CD4-positive, alpha-beta memory T cell (primary cell): ENCODE measurements around the gene TSEN15. TPM values are rescaled to one million over a fixed set of nuclear protein-coding genes. Genes with fewer than 3 reads are reported as not detected.

Source experiments
- CTCF ChIA-PET: fragments of 350-600 bp; sonication (Branson Sonifier 250); formaldehyde crosslinking; loops from one replicate; lab custom pipeline; 2021; ENCODE audit warnings: inconsistent platforms; ENCODE audit not compliant: partially characterized antibody; lab: Charles Lee
- POLR2A ChIA-PET: fragments of 350-600 bp; sonication (Branson Sonifier 250); formaldehyde crosslinking; loops from one replicate; lab custom pipeline; 2021; ENCODE audit not compliant: partially characterized antibody; lab: Charles Lee
- DNase-seq, 5 donors: peaks; one replicate each; pipeline versions ENCODE4 v3.0.0 to v3.0.0-alpha.2; 2020 to 2022; ENCODE audit warnings: mixed read lengths in 1 of 5
- H3K27ac ChIP-seq: one replicate; pipeline ENCODE4 v1.7.0; 2013; ENCODE audit warnings: low read depth, low read length
- H3K27me3 ChIP-seq: 2 replicates; pipeline ENCODE4 v1.7.0; 2013; ENCODE audit warnings: mild to moderate bottlenecking, low read length, moderate library complexity; ENCODE audit not compliant: insufficient read depth
- H3K36me3 ChIP-seq: 2 replicates; pipeline ENCODE4 v1.7.0; 2013; ENCODE audit warnings: mild to moderate bottlenecking, low read length, moderate library complexity; ENCODE audit not compliant: insufficient read depth
- H3K4me1 ChIP-seq: 2 replicates; pipeline ENCODE4 v1.7.0; 2013; ENCODE audit warnings: mild to moderate bottlenecking, low read length, moderate library complexity; ENCODE audit not compliant: insufficient read depth
- H3K4me3 ChIP-seq, 2 donors: one replicate each; pipeline ENCODE4 v1.7.0; 2013; ENCODE audit warnings: low read length in 2 of 2, mild to moderate bottlenecking in 1 of 2
- H3K9me3 ChIP-seq, 2 donors: one replicate each; pipeline ENCODE4 v1.7.0; 2013; ENCODE audit warnings: low read length in 2 of 2, control low read depth in 1 of 2; ENCODE audit not compliant: control insufficient read depth in 1 of 2
- H3K27ac Mint-ChIP-seq, 7 donors: one replicate each; pipeline ENCODE4 v1.8.0; 2020 to 2021; ENCODE audit warnings: mixed read lengths in 7 of 7, mild to moderate bottlenecking in 6 of 7, inconsistent platforms in 3 of 7, moderate library complexity in 3 of 7
- H3K27me3 Mint-ChIP-seq, 2 donors: one replicate each; pipeline ENCODE4 v1.8.0; 2020 to 2021; ENCODE audit warnings: mixed read lengths in 2 of 2
- H3K36me3 Mint-ChIP-seq, 2 donors: one replicate each; pipeline ENCODE4 v1.8.0; 2020 to 2021; ENCODE audit warnings: mixed read lengths in 2 of 2, inconsistent platforms in 1 of 2, mild to moderate bottlenecking in 1 of 2
- H3K4me1 Mint-ChIP-seq, 4 donors: one replicate each; pipeline ENCODE4 v1.8.0; 2020 to 2021; ENCODE audit warnings: mixed read lengths in 4 of 4, mild to moderate bottlenecking in 1 of 4
- H3K4me3 Mint-ChIP-seq, 8 donors: one replicate each; pipeline ENCODE4 v1.8.0; 2020 to 2021; ENCODE audit warnings: mixed read lengths in 8 of 8, mild to moderate bottlenecking in 7 of 8, moderate library complexity in 6 of 8, inconsistent platforms in 3 of 8
- H3K9me3 Mint-ChIP-seq, 8 donors: one replicate each; pipeline ENCODE4 v1.8.0; 2020 to 2021; ENCODE audit warnings: mixed read lengths in 8 of 8, mild to moderate bottlenecking in 5 of 8, inconsistent platforms in 3 of 8, moderate library complexity in 1 of 8
- intact Hi-C: fragments of 100-400 bp; cut with micrococcal nuclease; formaldehyde crosslinking; loops from one replicate; pipeline ENCODE4 v1.15.1; 2023
- polyA plus RNA-seq, 2 donors: library from polyadenylated mRNA; unstranded; fragments of 300-500 nt; fragmentation: Illumina TruSeq; gene quantifications; one replicate each; pipeline ENCODE4 v1.2.3, GENCODE V29; 2021
- total RNA-seq, 2 experiments: library from RNA; stranded (reverse); gene quantifications; one replicate each; pipeline ENCODE4 v1.2.3, GENCODE V29; 2021

TSEN15 gene
- total and polyA plus RNA-seq, 4 experiments from 2014 or later = 34.0 to 74.7 (median 47.7) TPM

DNA sequence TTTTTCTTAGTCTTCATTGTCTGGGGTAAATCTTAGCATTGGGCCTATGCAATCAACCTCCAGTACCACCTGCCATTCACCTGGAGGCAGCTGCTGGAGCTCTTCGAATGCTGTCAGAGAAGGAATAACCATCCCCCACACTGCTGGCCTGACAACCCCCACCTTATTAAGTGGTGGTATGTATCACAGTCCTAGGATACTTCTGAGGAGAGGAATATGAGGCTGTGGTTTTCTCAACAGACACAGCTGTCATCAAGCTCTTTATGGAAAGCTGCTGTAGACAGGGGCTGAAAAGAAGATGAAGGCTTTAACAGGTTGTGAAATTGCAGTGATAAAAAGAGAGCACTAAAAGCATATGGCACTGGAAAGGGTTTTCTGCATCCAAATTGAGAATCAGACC is 61.7 kb downstream of the TSEN15 start:
- H3K4me1 Mint-ChIP-seq = peaks cover 5 to 7% (median 6%) of the 10 kb centered on the region in 4 donors
- peaks cover 0 to 3% of the 10 kb centered on the region in 2 donors for H3K36me3 Mint-ChIP-seq
- no peak overlapping the region for H3K4me3 Mint-ChIP-seq
- Histone ChIP-seq H3K4me1 (no peaks in the 10 kb centered on the region), H3K4me3 (no peak overlapping the region), H3K9me3 (no peaks in the 10 kb centered on the region), H3K27me3 (no peaks in the 10 kb centered on the region), H3K36me3 (no peaks in the 10 kb centered on the region), H3K27ac (no peak overlapping the region)
- no peak for DNase-seq
- H3K27ac Mint-ChIP-seq = no peak overlapping the region
- CTCF ChIA-PET = interaction anchor here (2.0 kb wide), 1 partner anchor 10 kb away, joined by 4 read pairs; no protein-coding TSS in a partner anchor
- peaks cover 0 to 4% (median 0%) of the 10 kb centered on the region in 8 donors for H3K9me3 Mint-ChIP-seq
- intact Hi-C loops = no loop called here
- H3K27me3 Mint-ChIP-seq = no peaks in the 10 kb centered on the region
- POLR2A ChIA-PET = no interaction called here

DNA sequence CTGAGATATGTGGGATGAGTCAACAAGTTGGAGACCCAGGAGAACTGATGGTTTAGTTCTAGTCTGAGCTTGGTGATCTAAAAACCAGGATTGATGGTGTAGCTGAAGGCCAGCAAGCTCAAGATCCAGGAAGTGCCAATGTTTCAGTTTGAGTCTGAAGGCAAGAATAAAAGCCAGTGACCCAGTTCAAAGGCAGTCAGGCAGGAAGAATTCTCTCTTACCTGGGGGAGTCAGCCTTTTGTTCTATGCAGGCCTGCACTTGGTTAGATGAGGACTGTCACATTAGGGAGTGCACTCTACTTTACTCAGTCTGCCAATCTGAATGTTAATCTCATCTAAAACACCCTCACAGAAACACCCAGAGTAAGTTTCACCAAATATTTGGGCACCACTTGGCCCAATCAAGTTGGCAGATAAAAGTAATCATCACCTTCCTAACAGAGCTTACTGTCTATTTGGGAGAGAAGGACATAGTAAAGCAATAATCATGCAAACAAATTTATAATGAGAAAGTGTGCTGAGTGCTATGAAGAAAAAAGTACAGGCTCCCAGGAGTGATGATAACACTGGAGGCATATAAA is 63.4 kb downstream of the TSEN15 start:
- Mint-ChIP-seq H3K27ac (peak overlapping the region in 1 of 7 donors; percentile 22), H3K4me1 (peaks cover 5 to 7% (median 5%) of the 10 kb centered on the region in 4 donors), H3K4me3 (no peak overlapping the region), H3K36me3 (peaks cover 0 to 3% of the 10 kb centered on the region in 2 donors), H3K9me3 (peaks cover 0 to 4% (median 0%) of the 10 kb centered on the region in 8 donors), H3K27me3 (no peaks in the 10 kb centered on the region)
- Histone ChIP-seq H3K4me1 (no peaks in the 10 kb centered on the region), H3K27ac (no peak overlapping the region), H3K4me3 (no peak overlapping the region), H3K27me3 (no peaks in the 10 kb centered on the region), H3K36me3 (no peaks in the 10 kb centered on the region), H3K9me3 (no peaks in the 10 kb centered on the region)
- POLR2A ChIA-PET = no interaction called here
- CTCF ChIA-PET = no interaction called here
- DNase-seq = no peak
- intact Hi-C loops = no loop called here

DNA sequence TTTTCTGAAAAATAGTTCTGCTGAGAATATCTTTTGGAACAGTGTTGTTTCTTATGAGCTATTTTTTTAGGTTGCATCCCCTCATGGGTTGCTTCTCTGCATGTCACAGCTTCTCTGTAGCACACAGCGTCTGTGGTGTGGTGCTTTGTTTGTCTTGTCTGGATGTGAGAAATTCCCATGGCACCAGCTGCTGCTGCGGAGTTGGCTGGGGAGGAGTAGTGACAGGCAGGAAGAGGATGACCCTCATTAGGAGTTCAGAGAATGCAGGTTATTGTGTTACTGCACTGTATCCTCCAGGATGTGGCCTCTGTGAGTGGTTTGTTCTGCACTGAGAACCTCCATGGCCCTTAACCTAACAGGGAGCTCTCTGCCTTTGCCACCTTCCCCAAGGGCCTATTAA is 64.8 kb downstream of the TSEN15 start:
- CTCF ChIA-PET = interaction anchor here (1.0 kb wide), 1 partner anchor 109 kb away, joined by 3 read pairs; no protein-coding TSS in a partner anchor
- no peak for DNase-seq
- peaks cover 0 to 4% (median 0%) of the 10 kb centered on the region in 8 donors for H3K9me3 Mint-ChIP-seq
- H3K4me3 Mint-ChIP-seq = no peak overlapping the region
- H3K27ac ChIP-seq = no peak overlapping the region
- H3K27me3 Mint-ChIP-seq = no peaks in the 10 kb centered on the region
- H3K4me1 ChIP-seq = no peaks in the 10 kb centered on the region
- no peak overlapping the region for H3K27ac Mint-ChIP-seq
- no peaks in the 10 kb centered on the region for H3K4me1 Mint-ChIP-seq
- H3K27me3 ChIP-seq = no peaks in the 10 kb centered on the region
- intact Hi-C loops = no loop called here
- peaks cover 0 to 9% of the 10 kb centered on the region in 2 donors for H3K36me3 Mint-ChIP-seq
- H3K4me3 ChIP-seq = no peak overlapping the region
- no peaks in the 10 kb centered on the region for H3K36me3 ChIP-seq
- POLR2A ChIA-PET = no interaction called here
- H3K9me3 ChIP-seq = no peaks in the 10 kb centered on the region

DNA sequence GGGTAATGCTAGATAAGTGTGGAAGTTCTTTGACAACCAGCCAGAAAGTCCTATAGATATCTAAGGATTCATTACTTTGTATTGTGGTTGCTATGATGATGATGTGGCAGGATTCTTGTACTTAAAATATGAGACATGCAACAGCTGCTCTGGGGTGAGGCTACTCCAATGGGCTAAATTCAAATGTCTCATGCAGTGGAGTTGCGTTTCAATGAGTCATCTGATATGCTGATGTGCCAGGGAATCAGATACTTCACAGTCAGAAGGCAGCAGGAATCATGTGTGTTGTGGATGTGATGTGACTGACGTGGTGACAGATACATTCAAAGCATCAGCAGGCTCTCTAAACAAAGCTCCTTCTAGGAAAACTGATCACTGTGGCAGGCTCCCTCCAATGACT is 66.5 kb downstream of the TSEN15 start:
- Histone ChIP-seq H3K27ac (no peak overlapping the region), H3K4me1 (no peaks in the 10 kb centered on the region), H3K4me3 (no peak overlapping the region), H3K36me3 (no peaks in the 10 kb centered on the region), H3K9me3 (no peaks in the 10 kb centered on the region), H3K27me3 (no peaks in the 10 kb centered on the region)
- Mint-ChIP-seq H3K27me3 (no peaks in the 10 kb centered on the region), H3K9me3 (peaks cover 0 to 4% (median 0%) of the 10 kb centered on the region in 8 donors), H3K36me3 (peaks cover 0 to 21% of the 10 kb centered on the region in 2 donors), H3K4me3 (no peak overlapping the region), H3K27ac (no peak overlapping the region), H3K4me1 (no peaks in the 10 kb centered on the region)
- intact Hi-C loops = no loop called here
- no peak for DNase-seq
- POLR2A ChIA-PET = no interaction called here
- CTCF ChIA-PET = no interaction called here

Other genes starting within 250 kb of the TSEN15 start
- 1 to 10 TPM; 5.1 to 5.3 TPM for gene RGL1, start 246.6 kb upstream of the TSEN15 start, total RNA-seq
- gene RGL1, start 246.6 kb upstream of the TSEN15 start, polyA plus RNA-seq = 1 to 10 TPM; 2.3 to 2.4 TPM
- gene COLGALT2, start 14.0 kb upstream of the TSEN15 start, total RNA-seq = 1 to 10 TPM in 1 of 2 experiments, under 1 TPM in 1; 0.84 to 1.2 TPM
- gene COLGALT2, start 14.0 kb upstream of the TSEN15 start, polyA plus RNA-seq = under 1 TPM; 0.09 to 0.15 TPM